Activated T-cell treated with anti-CD3 and anti-CD28 coated beads, Interleukin-2, amount 50 U/mL, for 72 hours (primary cell): ENCODE results near the gene ETV7. TPM values are rescaled to one million over a fixed set of nuclear protein-coding genes. Genes with fewer than 3 reads are reported as not detected.

Experiments used
- ATAC-seq, 2 donors: fragments of 150-1000 bp; cut with Tn5 transposase; replicated peaks in 1 of 2; 2 replicates each; pipeline ENCODE4 v1.10.0; 2021; ENCODE audit warnings: moderate library complexity in 2 of 2, mild to moderate bottlenecking in 1 of 2
- DNase-seq, 2 donors: peaks; one replicate each; pipeline ENCODE4 v3.0.0; 2021 to 2022; ENCODE audit warnings: mixed read lengths in 1 of 2
- H3K27ac Mint-ChIP-seq: one replicate; pipeline ENCODE4 v1.8.0; 2022; ENCODE audit warnings: mild to moderate bottlenecking, moderate library complexity, mixed read lengths
- H3K27me3 Mint-ChIP-seq: one replicate; pipeline ENCODE4 v1.8.0; 2022; ENCODE audit warnings: low read depth, mixed read lengths
- H3K36me3 Mint-ChIP-seq, 2 donors: one replicate each; pipeline ENCODE4 v1.8.0; 2022; ENCODE audit warnings: mixed read lengths in 2 of 2, mild to moderate bottlenecking in 1 of 2; ENCODE audit not compliant: insufficient read depth in 2 of 2
- H3K4me1 Mint-ChIP-seq: one replicate; pipeline ENCODE4 v1.8.0; 2022; ENCODE audit warnings: low read depth, mixed read lengths
- H3K4me3 Mint-ChIP-seq, 2 donors: one replicate each; pipeline ENCODE4 v1.8.0; 2022; ENCODE audit warnings: mild to moderate bottlenecking in 2 of 2, mixed read lengths in 2 of 2, moderate library complexity in 2 of 2
- H3K9me3 Mint-ChIP-seq, 2 donors: one replicate each; pipeline ENCODE4 v1.8.0; 2022; ENCODE audit warnings: mixed read lengths in 2 of 2
- total RNA-seq, 2 donors: library from RNA; stranded (reverse); gene quantifications; one replicate each; pipeline ENCODE4 v1.2.3, GENCODE V29; 2022

The ETV7 gene
- total RNA-seq, 2 donors from 2014 or later, result 1.4 to 7.4 TPM

DNA sequence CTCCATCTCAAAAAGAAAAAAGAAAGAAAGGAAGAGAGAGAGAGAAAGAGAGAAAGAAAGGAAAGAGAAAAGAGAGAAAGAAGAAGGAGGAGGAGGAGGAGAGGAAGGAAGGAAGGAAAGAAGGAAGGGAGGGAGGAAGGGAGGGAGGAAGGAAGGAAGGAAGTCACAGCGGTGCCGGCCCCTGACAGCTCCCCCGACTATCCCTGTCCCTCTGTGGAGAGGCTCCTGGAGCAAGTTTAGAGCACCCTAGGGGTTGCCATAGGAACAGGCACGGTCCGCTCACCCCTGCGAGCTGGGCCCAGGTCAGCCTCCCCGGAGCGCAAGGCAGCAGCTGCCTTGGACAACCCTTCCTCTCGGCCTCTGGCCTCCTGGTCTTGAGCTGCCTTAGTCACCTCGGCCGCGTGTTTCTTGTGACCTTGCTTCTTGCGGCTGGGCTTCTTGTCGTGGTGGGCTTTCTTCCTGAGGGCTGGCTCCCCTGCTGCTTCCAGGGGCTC is 57.6 kb downstream of the ETV7 start:
- peaks cover 4% of the 10 kb centered on the region for H3K4me1 Mint-ChIP-seq
- no peak overlapping the region for H3K4me3 Mint-ChIP-seq
- ATAC-seq (no peak), DNase-seq (no peak)
- no peaks in the 10 kb centered on the region for H3K9me3 Mint-ChIP-seq
- no peaks in the 10 kb centered on the region for H3K36me3 Mint-ChIP-seq
- H3K27me3 Mint-ChIP-seq, result peaks cover 28% of the 10 kb centered on the region
- no peak overlapping the region for H3K27ac Mint-ChIP-seq

DNA sequence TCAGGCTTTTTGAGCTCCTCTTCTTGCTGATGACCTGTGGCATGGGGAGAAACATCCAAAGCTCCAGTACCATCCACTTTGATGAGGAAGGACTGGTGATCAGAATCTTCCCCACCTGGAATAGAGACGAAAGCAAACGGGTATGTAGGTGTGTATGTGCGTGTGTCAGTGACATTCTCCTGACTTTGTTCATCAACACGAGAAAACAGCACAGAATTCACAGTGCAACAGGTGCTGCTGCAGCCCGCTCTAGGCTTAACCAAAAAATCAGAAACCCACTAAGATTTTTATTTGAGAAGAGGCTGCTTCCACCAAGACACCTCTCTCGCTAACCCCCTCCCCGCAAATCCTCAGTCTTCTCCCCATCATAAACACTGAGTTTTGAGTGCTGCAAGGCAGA is 58.9 kb downstream of the ETV7 start:
- Mint-ChIP-seq H3K27me3 (peaks cover 15% of the 10 kb centered on the region), H3K9me3 (no peaks in the 10 kb centered on the region), H3K4me3 (no peak overlapping the region), H3K4me1 (peaks cover 4% of the 10 kb centered on the region), H3K27ac (no peak overlapping the region), H3K36me3 (no peaks in the 10 kb centered on the region)
- no peak for ATAC-seq
- DNase-seq, result no peak

DNA sequence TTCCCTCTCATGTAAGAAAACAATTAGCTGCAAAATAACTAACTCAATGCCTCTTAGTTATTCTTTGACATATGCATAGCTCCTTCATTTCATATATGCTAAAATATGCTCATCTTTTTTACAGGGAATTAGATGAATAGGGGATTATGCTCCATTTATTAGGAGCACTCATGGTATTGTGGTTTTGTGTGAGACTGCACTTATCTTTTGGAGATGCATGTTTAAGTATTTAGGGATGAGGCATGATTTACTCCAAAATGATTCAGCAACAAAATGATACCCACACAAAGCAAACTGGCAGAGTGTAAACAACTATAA is 59.6 kb downstream of the ETV7 start:
- H3K9me3 Mint-ChIP-seq, result no peaks in the 10 kb centered on the region
- ATAC-seq (no peak), DNase-seq (no peak)
- no peak overlapping the region for H3K27ac Mint-ChIP-seq
- H3K4me1 Mint-ChIP-seq, result peaks cover 4% of the 10 kb centered on the region
- no peak overlapping the region for H3K4me3 Mint-ChIP-seq
- peaks cover 10% of the 10 kb centered on the region for H3K27me3 Mint-ChIP-seq
- H3K36me3 Mint-ChIP-seq, result no peaks in the 10 kb centered on the region

DNA sequence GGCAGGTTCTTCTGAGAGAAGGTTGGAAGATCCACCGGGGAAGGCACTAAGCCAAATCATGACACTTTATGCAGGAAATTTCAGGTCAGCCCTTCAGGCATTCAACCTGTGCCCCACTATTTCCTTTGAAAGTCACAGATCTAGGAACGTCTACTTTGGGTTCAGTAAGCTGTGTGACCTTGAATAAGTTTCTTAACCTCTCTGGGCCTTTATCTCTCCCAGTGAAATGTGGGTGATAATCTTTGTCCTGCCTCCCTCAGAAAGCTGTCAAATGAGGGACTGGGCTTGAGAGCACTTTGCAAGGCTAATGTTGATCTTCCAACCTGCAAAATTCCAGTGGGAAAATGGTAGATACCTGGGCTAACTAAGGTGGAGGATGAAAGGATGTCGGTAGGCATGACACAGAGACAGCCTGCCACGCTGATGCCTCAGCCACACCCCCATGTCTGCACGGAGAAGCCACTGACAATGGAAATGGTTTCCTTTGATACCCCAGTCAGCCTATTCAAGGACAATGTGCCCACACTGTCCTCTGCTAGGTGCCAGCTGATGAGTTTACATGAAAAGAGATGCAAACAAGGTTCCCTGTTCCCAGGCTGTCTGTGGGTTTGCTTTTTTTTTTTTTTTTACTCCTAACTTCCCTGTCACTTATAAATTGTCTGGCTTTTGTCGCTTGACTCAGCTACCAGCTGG is 60.1 kb downstream of the ETV7 start:
- ATAC-seq (no peak), DNase-seq (no peak)
- no peaks in the 10 kb centered on the region for H3K9me3 Mint-ChIP-seq
- H3K27me3 Mint-ChIP-seq, result peaks cover 5% of the 10 kb centered on the region
- peaks cover 4% of the 10 kb centered on the region for H3K4me1 Mint-ChIP-seq
- H3K36me3 Mint-ChIP-seq, result no peaks in the 10 kb centered on the region
- no peak overlapping the region for H3K4me3 Mint-ChIP-seq
- no peak overlapping the region for H3K27ac Mint-ChIP-seq

DNA sequence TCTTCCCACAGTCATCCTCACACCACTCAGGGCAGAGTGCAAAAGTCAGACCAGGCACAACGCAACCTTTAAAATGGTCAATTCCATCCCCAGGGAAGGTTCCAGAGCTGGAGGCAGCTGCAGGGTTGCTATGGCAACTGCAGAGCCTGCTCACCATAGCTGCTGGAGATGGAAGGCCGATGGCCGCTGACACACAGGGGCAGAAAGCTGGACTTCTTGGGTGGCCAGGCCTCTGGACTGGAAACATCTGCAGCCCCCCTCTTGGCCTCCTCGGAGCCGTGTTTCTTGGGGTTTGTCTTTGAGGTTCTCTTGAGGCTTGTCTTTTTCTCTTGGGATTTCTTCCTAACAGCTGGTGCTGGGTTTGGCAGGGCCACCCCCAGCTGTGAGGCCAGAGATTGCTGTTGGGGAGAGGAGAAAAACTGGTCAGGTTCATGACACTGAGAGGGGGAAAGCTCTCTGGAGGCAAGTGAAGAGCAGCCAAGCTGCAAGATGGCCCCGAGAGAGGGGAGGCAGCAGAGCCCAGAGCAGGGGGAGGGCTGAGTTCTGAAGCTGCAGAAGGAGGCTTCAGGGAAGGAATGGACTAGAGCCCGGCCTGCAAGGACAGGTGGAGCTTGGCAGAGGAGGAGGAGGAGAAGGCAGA is 61.0 kb downstream of the ETV7 start:
- ATAC-seq, result no peak
- H3K27ac Mint-ChIP-seq, result no peak overlapping the region
- H3K4me3 Mint-ChIP-seq, result no peak overlapping the region
- no peak for DNase-seq
- no peaks in the 10 kb centered on the region for H3K36me3 Mint-ChIP-seq
- no peaks in the 10 kb centered on the region for H3K27me3 Mint-ChIP-seq
- no peaks in the 10 kb centered on the region for H3K4me1 Mint-ChIP-seq
- no peaks in the 10 kb centered on the region for H3K9me3 Mint-ChIP-seq

DNA sequence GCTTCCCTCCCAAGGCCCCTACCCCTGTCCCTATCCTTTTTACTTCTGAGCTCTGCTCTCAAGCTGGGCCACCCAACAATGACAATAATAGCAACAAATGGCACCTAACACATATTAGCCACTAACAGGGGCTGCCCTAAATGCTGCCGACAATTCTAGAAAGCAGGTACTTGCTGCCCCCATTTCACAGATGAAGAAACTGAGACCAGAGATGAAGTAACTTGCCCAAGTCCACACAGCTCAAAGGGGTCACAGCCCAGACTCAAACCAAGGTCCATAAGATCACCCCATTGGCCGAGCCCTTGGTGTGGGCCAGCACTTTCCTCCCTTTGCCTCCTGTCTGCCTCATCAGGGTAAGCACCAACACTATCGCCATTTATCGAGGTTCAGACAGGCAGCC is 62.8 kb downstream of the ETV7 start:
- Mint-ChIP-seq H3K36me3 (no peaks in the 10 kb centered on the region), H3K9me3 (no peaks in the 10 kb centered on the region), H3K4me3 (no peak overlapping the region), H3K27me3 (no peaks in the 10 kb centered on the region), H3K27ac (no peak overlapping the region), H3K4me1 (no peaks in the 10 kb centered on the region)
- no peak for DNase-seq
- ATAC-seq, result no peak

DNA sequence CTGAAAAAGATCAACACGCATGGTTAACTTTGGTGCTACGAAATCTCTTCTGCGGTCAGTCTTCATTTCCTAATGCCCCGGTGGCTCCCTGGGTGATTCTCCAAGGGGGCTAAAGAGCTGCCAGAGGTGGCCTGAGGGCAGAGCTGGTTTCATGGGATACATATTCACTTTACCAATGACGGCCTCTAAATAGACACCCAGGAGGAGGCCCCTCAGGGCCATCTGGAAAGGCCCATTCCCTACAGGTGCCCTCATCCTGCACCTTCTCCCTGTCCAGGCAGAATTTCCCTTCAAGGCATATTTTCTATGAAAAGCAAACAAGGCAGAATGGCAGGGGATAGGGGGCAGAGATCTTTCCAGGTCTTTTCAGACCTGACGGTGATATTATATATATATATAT is 63.3 kb downstream of the ETV7 start:
- H3K36me3 Mint-ChIP-seq, result no peaks in the 10 kb centered on the region

DNA sequence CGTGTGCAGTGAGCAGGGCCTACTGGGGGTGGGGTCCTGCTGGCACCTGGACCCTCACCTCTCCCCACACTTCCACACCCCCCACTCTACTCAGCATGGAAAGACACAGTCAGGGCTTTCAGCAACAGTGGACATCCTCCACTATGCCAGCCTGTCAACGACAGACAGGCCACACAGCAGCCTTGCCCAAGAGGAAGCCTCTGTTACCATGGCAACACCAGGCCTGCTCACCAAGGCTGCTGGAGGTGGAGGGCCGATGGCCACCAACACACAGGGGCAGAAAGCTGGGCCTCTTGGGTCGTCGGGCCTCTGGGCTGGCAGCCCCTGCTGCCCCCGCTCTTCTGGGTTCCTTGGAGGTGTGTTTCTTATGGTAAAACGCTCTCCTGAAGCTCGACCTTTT is 64.4 kb downstream of the ETV7 start:
- H3K27me3 Mint-ChIP-seq, result no peaks in the 10 kb centered on the region
- no peaks in the 10 kb centered on the region for H3K36me3 Mint-ChIP-seq
- no peak for DNase-seq
- ATAC-seq, result no peak
- no peaks in the 10 kb centered on the region for H3K9me3 Mint-ChIP-seq
- no peak overlapping the region for H3K4me3 Mint-ChIP-seq
- no peaks in the 10 kb centered on the region for H3K4me1 Mint-ChIP-seq
- no peak overlapping the region for H3K27ac Mint-ChIP-seq

More for the DNA sequence above, 63.3 kb downstream of the ETV7 start:
- ATAC-seq (no peak), DNase-seq (no peak)
- Mint-ChIP-seq H3K4me3 (no peak overlapping the region), H3K9me3 (no peaks in the 10 kb centered on the region), H3K27ac (no peak overlapping the region), H3K27me3 (no peaks in the 10 kb centered on the region), H3K4me1 (no peaks in the 10 kb centered on the region)

DNA sequence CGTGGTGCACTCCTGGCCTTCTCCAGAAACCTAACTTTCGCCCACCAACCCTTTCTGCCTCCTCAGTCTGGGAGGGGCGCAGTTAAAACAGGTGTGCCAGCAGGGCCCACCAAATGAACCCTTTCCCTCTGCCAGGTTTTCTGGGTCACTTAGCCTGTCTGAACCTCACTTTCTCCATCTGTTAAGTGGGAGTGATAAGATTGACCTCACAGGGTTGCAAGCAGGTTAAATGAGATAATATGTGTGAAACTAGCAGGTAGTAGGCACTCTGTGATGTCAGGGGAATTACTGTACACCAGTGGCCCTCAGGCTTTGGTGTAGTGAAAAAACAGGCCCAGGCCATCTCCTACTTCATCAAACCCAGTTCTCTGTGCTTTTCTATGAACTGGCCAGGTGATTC is 64.9 kb downstream of the ETV7 start:
- Mint-ChIP-seq H3K4me3 (no peak overlapping the region), H3K36me3 (no peaks in the 10 kb centered on the region), H3K27ac (no peak overlapping the region)

DNA sequence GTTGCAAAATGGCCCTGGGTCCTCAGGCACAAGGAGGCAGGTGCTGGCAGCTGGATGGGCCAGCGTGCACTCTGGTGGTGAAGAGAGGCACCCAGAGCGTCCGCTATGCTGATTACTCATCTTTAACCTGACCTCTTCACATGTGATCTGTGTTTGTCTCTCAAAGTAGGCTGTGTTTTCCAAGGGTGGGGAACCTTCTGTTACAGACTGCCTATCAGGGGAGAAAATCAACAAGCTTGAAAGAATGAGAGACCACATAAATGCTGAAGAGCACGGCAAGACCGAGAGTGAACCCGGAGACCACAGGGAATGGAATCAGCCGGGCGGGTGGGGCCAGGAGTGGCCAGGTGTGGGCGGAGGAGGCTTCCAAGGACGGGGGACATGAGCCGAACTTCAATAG is 67.0 kb downstream of the ETV7 start:
- no peak for DNase-seq
- H3K36me3 Mint-ChIP-seq, result no peaks in the 10 kb centered on the region
- no peak overlapping the region for H3K27ac Mint-ChIP-seq
- peaks cover 19% of the 10 kb centered on the region for H3K27me3 Mint-ChIP-seq
- H3K4me3 Mint-ChIP-seq, result no peak overlapping the region
- no peaks in the 10 kb centered on the region for H3K9me3 Mint-ChIP-seq
- H3K4me1 Mint-ChIP-seq, result no peaks in the 10 kb centered on the region
- ATAC-seq, result no peak

More for the DNA sequence above, 64.9 kb downstream of the ETV7 start:
- Mint-ChIP-seq H3K27me3 (peaks cover 4% of the 10 kb centered on the region), H3K9me3 (no peaks in the 10 kb centered on the region), H3K4me1 (no peaks in the 10 kb centered on the region)
- no peak for ATAC-seq
- DNase-seq, result no peak

DNA sequence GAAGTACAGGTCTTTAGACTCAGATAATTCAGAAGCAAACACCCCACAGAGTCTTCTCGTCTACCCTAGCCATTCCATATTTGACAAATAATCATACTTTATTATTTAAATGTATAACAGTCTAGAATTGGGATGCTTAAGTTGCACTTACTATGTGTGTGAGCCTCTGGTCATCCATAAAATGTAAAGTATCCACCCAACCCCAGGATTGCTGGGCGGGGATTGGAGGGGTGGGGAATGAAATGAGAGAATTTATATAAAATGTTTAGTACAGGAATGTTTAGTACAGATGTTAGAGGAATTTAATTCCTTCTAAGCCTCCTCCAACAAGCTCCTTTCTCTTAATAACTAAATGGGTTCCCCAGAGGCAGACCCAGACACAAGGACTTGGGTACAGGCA is 67.6 kb downstream of the ETV7 start:
- H3K9me3 Mint-ChIP-seq, result no peaks in the 10 kb centered on the region
- no peaks in the 10 kb centered on the region for H3K4me1 Mint-ChIP-seq
- H3K4me3 Mint-ChIP-seq, result no peak overlapping the region
- peaks cover 19% of the 10 kb centered on the region for H3K27me3 Mint-ChIP-seq
- no peak overlapping the region for H3K27ac Mint-ChIP-seq
- no peaks in the 10 kb centered on the region for H3K36me3 Mint-ChIP-seq
- DNase-seq (no peak), ATAC-seq (no peak)

DNA sequence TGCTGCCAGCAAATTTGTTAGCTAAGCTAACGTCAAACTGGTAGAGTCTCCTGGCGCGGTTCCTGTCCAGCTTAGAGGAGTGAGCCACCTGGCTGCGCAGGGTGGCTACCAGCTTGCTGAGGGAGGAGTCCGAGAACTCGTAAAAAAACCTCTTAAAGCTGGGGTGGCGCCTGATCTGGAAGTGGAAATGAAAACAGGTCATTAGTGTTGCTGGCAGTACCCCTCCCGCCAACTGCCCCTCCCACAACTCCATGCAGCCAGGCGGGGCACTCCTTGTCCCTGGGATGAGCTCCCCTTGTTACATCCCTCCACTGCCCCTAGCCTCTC is 68.1 kb downstream of the ETV7 start:
- Mint-ChIP-seq H3K4me3 (no peak overlapping the region), H3K36me3 (no peaks in the 10 kb centered on the region), H3K9me3 (no peaks in the 10 kb centered on the region), H3K4me1 (no peaks in the 10 kb centered on the region), H3K27ac (no peak overlapping the region), H3K27me3 (peaks cover 19% of the 10 kb centered on the region)
- DNase-seq (no peak), ATAC-seq (no peak)

DNA sequence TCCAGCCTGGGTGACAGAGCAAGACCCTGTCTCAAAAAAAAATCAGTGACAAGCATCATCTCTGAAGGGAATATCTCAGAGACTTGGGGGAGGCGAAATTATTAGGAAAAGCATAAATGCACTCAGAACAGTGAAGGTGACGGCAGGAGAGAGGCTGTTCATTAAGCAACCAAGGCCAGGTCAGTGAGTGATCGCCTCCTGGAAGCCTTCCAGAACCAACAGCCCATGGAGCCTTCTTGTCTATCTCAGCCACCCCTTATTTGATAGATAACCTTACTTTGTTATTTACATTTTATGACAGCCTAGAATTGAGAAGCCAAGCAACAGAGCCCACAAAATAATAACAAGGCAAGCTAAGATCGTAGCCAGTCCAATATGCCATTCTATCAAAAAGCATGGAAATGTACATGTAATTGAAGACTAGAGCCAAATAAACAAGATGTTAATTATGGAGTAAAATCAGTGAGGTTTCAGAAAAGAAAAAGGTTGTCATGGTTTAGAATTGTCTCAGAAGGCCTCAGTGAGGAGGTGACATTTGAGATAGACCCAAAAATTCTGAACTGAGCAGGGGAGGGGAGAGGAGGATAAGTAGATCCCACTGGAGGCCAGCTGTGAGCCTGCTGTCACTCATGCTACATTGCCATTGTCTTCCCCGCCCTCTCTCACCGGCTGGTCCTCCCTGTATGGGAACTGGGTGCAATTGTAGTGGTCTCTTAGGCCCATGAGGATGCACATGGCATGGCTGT is 68.6 kb downstream of the ETV7 start:
- no peaks in the 10 kb centered on the region for H3K36me3 Mint-ChIP-seq
- no peak overlapping the region for H3K27ac Mint-ChIP-seq
- DNase-seq (no peak), ATAC-seq (no peak)
- no peaks in the 10 kb centered on the region for H3K9me3 Mint-ChIP-seq
- H3K27me3 Mint-ChIP-seq, result peaks cover 19% of the 10 kb centered on the region
- H3K4me1 Mint-ChIP-seq, result no peaks in the 10 kb centered on the region
- no peak overlapping the region for H3K4me3 Mint-ChIP-seq
